ENCODE data around the gene LTF. TPM values are rescaled to one million over a fixed set of nuclear protein-coding genes. Genes with fewer than 3 reads are reported as not detected.

Gene LTF
- polyA plus RNA-seq, 1 donor from 2014 or later = not detected

DNA sequence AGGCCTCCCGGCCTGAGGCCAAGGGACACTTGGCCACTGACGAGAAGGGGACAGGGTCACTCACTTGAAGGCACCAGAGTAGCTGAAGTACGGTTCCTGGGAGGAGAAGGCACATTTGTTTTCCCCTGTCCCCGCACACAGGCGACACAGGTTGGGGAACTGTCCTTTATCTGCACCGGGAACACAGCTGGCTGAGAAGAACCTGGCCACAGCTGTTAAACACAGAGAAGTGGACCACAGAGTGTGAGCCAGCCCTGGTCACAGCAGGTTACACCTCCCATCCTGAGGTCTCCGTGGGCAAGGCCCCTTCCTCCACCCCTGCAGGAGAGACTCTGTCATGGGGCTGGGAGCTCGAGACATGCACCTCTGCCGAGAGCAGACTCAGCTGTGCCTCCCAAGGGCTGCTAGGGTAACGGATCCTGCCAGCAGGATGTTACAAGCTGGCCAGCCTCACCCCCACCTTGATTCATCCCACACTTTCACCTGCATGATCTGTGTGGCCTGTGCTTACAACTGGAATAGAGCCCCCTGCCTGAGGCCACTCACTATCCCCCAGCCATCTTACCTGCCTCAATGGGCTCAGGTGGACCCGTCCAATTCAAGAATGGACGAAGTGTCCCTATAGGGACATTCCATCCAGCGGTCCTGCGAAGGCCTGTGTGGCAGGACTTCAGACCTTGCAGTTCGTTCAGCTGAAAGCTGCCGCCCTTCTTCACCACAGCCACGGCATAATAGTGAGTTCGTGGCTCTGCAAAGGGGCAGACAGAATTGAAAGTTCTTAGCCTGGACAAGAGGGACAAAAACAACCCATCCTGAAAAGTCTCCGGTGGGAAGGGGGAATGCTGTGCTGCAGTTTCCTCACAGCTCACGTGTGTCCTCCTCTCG is 9.2 kb downstream of the LTF start:
- Histone ChIP-seq H3K9me2 (ENCODE audit: insufficient read depth, low read length) (no peaks in the 10 kb centered on the region), H3K9ac (ENCODE audit: low read length) (no peak overlapping the region), H4K20me1 (ENCODE audit: insufficient read depth) (no peaks in the 10 kb centered on the region), H3K36me3 (ENCODE audit: insufficient read depth, low read length) (no peaks in the 10 kb centered on the region), H3F3A (ENCODE audit: insufficient read depth, low read length, poor library complexity, severe bottlenecking) (no peaks in the 10 kb centered on the region), H3K27ac (ENCODE audit: low read length) (no peak overlapping the region), H3K27me3 (ENCODE audit: insufficient read depth, low read depth, low read length) (no peaks in the 10 kb centered on the region), H3K4me2 (ENCODE audit: low read length) (no peak overlapping the region), H3K9me3 (ENCODE audit: low read length) (peaks cover 3% of the 10 kb centered on the region), H3K4me3 (ENCODE audit: low read length) (no peak overlapping the region), H2AFZ (ENCODE audit: low read depth, low read length) (no peak overlapping the region), H3K79me2 (replicated peaks; ENCODE audit: insufficient read depth, low read length) (no peaks in the 10 kb centered on the region)
- no peak for TF ChIP-seq MXI1 (conservative IDR thresholded peaks at IDR 0.05; ENCODE audit: poor library complexity, severe bottlenecking)

DNA sequence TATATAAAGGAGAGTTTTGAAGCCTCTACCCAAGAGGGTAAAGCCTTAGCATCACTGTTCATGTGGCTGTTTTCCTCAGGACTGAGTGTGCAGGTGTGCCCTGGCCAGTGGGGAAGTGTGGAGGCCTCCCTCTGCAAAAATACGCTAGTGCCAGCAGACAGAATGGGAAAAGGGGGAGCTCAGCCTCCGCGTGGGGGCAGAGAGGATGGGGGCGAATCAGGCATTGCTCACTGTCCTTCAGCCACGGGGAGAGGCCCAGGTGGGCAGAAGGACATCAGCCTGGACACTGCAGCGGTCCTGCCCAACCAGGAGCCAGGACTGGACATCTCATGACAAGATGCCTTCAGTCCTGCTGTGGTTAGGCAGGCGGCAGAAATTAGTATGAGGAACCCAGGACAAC is 10.1 kb downstream of the LTF start:
- no peak overlapping the region for H3K4me3 ChIP-seq (ENCODE audit: low read length)
- no peaks in the 10 kb centered on the region for H3K36me3 ChIP-seq (ENCODE audit: insufficient read depth, low read length)
- H3K9me3 ChIP-seq (ENCODE audit: low read length) = no peaks in the 10 kb centered on the region
- no peak overlapping the region for H3K27ac ChIP-seq (ENCODE audit: low read length)
- no peaks in the 10 kb centered on the region for H3K9me2 ChIP-seq (ENCODE audit: insufficient read depth, low read length)
- no peaks in the 10 kb centered on the region for H3F3A ChIP-seq (ENCODE audit: insufficient read depth, low read length, poor library complexity, severe bottlenecking)
- H3K79me2 ChIP-seq (replicated peaks; ENCODE audit: insufficient read depth, low read length) = no peaks in the 10 kb centered on the region
- no peaks in the 10 kb centered on the region for H3K27me3 ChIP-seq (ENCODE audit: insufficient read depth, low read depth, low read length)
- no peaks in the 10 kb centered on the region for H4K20me1 ChIP-seq (ENCODE audit: insufficient read depth)
- no peak overlapping the region for H2AFZ ChIP-seq (ENCODE audit: low read depth, low read length)
- H3K9ac ChIP-seq (ENCODE audit: low read length) = no peak overlapping the region
- TF ChIP-seq, protein P1, sequence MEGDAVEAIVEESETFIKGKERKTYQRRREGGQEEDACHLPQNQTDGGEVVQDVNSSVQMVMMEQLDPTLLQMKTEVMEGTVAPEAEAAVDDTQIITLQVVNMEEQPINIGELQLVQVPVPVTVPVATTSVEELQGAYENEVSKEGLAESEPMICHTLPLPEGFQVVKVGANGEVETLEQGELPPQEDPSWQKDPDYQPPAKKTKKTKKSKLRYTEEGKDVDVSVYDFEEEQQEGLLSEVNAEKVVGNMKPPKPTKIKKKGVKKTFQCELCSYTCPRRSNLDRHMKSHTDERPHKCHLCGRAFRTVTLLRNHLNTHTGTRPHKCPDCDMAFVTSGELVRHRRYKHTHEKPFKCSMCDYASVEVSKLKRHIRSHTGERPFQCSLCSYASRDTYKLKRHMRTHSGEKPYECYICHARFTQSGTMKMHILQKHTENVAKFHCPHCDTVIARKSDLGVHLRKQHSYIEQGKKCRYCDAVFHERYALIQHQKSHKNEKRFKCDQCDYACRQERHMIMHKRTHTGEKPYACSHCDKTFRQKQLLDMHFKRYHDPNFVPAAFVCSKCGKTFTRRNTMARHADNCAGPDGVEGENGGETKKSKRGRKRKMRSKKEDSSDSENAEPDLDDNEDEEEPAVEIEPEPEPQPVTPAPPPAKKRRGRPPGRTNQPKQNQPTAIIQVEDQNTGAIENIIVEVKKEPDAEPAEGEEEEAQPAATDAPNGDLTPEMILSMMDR (IDR thresholded peaks at IDR 0.05; ENCODE audit: poor library complexity, severe bottlenecking) = no peak
- TF ChIP-seq POLR2AphosphoS5 (IDR thresholded peaks at IDR 0.05) (no peak), TAF1 (IDR thresholded peaks at IDR 0.05; ENCODE audit: low read depth) (no peak), EP300 (conservative IDR thresholded peaks at IDR 0.05; ENCODE audit: poor library complexity, severe bottlenecking) (no peak), RAD21 (conservative IDR thresholded peaks at IDR 0.05) (no peak), MXI1 (conservative IDR thresholded peaks at IDR 0.05; ENCODE audit: poor library complexity, severe bottlenecking) (no peak)
- TF ChIP-seq, protein P2, sequence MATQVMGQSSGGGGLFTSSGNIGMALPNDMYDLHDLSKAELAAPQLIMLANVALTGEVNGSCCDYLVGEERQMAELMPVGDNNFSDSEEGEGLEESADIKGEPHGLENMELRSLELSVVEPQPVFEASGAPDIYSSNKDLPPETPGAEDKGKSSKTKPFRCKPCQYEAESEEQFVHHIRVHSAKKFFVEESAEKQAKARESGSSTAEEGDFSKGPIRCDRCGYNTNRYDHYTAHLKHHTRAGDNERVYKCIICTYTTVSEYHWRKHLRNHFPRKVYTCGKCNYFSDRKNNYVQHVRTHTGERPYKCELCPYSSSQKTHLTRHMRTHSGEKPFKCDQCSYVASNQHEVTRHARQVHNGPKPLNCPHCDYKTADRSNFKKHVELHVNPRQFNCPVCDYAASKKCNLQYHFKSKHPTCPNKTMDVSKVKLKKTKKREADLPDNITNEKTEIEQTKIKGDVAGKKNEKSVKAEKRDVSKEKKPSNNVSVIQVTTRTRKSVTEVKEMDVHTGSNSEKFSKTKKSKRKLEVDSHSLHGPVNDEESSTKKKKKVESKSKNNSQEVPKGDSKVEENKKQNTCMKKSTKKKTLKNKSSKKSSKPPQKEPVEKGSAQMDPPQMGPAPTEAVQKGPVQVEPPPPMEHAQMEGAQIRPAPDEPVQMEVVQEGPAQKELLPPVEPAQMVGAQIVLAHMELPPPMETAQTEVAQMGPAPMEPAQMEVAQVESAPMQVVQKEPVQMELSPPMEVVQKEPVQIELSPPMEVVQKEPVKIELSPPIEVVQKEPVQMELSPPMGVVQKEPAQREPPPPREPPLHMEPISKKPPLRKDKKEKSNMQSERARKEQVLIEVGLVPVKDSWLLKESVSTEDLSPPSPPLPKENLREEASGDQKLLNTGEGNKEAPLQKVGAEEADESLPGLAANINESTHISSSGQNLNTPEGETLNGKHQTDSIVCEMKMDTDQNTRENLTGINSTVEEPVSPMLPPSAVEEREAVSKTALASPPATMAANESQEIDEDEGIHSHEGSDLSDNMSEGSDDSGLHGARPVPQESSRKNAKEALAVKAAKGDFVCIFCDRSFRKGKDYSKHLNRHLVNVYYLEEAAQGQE (IDR thresholded peaks at IDR 0.05; ENCODE audit: borderline replicate concordance) = no peak
- no peak overlapping the region for H3K4me2 ChIP-seq (ENCODE audit: low read length)

DNA sequence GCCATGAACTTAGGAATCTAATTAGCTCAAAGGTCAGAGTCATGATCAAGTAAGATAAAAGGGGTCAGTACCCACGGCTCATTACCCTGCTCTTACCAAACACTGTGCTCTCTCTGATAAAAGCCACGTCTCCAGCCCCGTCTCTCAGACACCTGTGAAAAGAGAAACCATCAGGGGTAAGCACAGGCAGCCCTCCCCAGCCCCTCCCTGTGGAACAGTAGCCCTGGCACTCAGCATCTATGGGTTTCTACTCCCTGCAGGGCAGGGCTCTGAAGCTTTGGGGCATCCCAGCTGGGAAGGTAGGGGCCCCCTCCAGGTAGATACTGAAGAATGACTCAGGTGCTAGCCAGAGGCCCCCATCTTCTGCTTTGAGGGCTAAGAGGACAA is 10.5 kb downstream of the LTF start:
- Histone ChIP-seq H3K9me2 (ENCODE audit: insufficient read depth, low read length) (no peaks in the 10 kb centered on the region), H3F3A (ENCODE audit: insufficient read depth, low read length, poor library complexity, severe bottlenecking) (no peaks in the 10 kb centered on the region), H4K20me1 (ENCODE audit: insufficient read depth) (no peaks in the 10 kb centered on the region), H3K9me3 (ENCODE audit: low read length) (no peaks in the 10 kb centered on the region), H3K4me2 (ENCODE audit: low read length) (no peak overlapping the region), H2AFZ (ENCODE audit: low read depth, low read length) (no peak overlapping the region), H3K4me3 (ENCODE audit: low read length) (no peak overlapping the region), H3K79me2 (replicated peaks; ENCODE audit: insufficient read depth, low read length) (no peaks in the 10 kb centered on the region), H3K36me3 (ENCODE audit: insufficient read depth, low read length) (no peaks in the 10 kb centered on the region), H3K9ac (ENCODE audit: low read length) (no peak overlapping the region), H3K27ac (ENCODE audit: low read length) (no peak overlapping the region), H3K27me3 (ENCODE audit: insufficient read depth, low read depth, low read length) (no peaks in the 10 kb centered on the region)
- TF ChIP-seq EP300 (conservative IDR thresholded peaks at IDR 0.05; ENCODE audit: poor library complexity, severe bottlenecking) = no peak
- no peak for TF ChIP-seq RAD21 (conservative IDR thresholded peaks at IDR 0.05)
